Choroid plexus epithelial cell (primary cell): ENCODE results near the gene TRPV2.
A peak's percentile ranks its signal among the peaks of the same experiment; 100 is the strongest.
"Not testable (repeated sequence)": the region's sequence is repeated elsewhere in the genome, so short reads cannot be mapped to it uniquely, and the experiment has no call there.

Experiments used
- DNase-seq: peaks from one replicate; pipeline ENCODE4 v3.0.0-alpha.2; 2010; ENCODE audit warnings: low read depth
- H3K4me3 ChIP-seq: 2 replicates; pipeline ENCODE4 v1.5.1; 2011; ENCODE audit warnings: low read depth, mild to moderate bottlenecking, control low read depth, low read length, moderate library complexity
- CTCF ChIP-seq: conservative IDR thresholded peaks from 2 replicates; pipeline ENCODE4 v1.5.1; 2011; ENCODE audit warnings: low read depth, mild to moderate bottlenecking, control low read depth, inconsistent platforms, low read length, moderate library complexity

TRPV2 gene

GRCh38 chr17:16449121-16449570, 33.8 kb downstream of the TRPV2 start:
- DNase-seq: peak; percentile 55
- H3K4me3 ChIP-seq: no peak overlapping the region
- no peak for TF ChIP-seq CTCF

DNA sequence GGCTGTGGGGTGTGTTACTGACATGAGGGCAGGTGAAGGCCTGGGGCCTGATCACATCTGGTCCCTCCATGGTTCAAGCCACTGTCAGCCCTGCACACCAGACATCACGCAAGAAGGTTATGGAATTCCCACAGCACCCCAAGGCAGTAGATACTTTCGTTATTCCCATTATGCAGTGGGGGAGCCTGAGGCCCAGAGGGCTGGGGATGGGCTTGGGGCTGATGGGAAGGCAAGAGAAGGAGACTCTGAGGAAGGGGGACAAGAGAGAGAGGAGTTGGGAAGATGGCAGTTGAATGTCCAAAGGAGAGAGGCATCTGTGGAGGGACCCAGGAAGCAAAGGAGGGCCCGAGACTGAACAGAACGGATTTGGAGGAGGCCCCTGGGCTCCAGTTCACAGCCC, 34.7 kb downstream of the TRPV2 start:
- H3K4me3 ChIP-seq: no peak overlapping the region
- TF ChIP-seq CTCF: no peak
- DNase-seq: no peak

- H3K4me3 ChIP-seq, DNase-seq: not testable (repeated sequence)
Observed at GRCh38 chr17:16452268-16452667, 36.9 kb downstream of the TRPV2 start.

DNA sequence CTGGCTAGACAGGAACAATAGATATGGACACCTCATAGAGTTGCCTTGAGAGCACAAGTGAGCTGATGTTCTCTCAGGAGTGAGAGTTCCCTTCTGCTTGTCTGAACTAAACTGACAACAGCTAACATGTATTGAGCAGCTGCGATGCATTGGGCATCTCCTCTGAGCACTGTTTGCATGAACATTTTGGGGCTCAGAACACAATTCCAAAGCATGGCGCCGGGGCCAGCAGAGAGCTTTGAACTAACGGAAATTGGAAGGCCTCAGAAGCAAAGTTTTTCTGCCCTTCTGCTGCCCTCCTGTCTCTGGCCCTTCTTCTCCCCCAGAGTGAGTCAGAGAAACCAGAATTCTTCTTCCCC, 38.1 kb downstream of the TRPV2 start:
- no peak for TF ChIP-seq CTCF
- DNase-seq: no peak
- H3K4me3 ChIP-seq: no peak overlapping the region

DNA sequence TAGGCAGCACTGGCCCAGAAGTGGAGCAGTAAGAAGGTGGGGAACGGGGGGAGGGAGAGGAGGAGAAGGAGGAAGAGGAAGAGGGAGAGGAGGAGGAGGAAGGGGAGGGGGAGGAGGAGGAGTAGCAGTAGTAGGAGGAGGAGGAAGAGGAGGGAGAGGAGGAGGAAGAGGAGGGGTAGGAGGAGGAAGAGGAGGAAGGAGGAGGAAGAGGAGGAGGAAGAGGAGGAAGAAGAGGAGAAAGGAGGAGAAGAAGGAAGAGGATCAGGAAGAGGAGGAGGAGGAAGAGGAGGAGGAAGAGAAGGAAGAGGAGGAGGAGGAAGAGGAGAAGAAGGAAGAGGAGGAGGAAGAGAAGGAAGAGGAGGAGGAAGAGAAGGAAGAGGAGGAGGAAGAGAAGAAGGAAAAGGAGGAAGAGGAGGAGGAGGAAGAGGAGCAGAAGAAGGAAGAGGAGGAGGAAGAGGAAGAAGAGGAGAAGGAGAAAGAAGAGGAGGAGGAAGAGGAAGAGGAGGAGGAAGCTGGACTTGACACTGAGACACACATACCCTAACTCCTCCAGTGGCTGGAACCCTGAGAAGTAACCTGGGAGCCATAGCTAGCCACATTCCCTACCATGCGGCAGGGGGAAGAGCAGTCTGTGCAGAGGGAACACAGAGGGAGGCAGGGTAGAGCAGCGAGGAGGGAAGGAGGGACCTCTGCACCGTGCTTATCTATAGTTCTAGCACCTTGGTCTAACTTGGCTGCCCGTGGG, 40.8 kb downstream of the TRPV2 start:
- H3K4me3 ChIP-seq: no peak overlapping the region
- no peak for TF ChIP-seq CTCF
- DNase-seq: no peak

GRCh38 chr17:16456742-16457316, 41.5 kb downstream of the TRPV2 start:
- TF ChIP-seq CTCF: no peak
- DNase-seq: no peak
- no peak overlapping the region for H3K4me3 ChIP-seq

DNA sequence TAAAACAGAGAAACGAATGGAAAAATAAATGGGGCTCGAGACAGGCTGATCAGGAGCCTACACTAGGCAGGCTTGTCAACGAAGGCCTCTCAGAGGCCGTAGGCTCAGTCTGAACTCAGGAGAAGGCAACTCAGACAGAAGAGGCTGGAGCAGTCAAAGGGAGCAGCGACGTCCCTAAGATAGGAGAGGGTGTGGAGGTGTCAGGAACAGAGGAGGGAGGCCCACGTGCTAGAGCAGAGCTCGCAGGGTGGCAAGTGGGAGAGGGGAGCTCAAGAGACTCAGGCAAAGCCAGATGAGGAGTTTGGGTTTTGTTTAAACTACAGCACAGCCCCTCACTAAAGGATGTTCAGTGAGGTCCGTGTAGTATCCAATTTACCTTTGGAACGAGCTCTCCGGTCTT, 43.9 kb downstream of the TRPV2 start:
- no peak for TF ChIP-seq CTCF
- H3K4me3 ChIP-seq: no peak overlapping the region
- no peak for DNase-seq
